BLaER1 treated with 17β-estradiol and CSF1 and Interleukin-3, amounts not matched to agents 10 nM and 100 nM (cell line): ENCODE data around the gene ANKS1A.
"Not testable (repeated sequence)": the region's sequence is repeated elsewhere in the genome, so short reads cannot be mapped to it uniquely, and the experiment has no call there.

Source experiments
- H3K27ac ChIP-seq, 11 experiments: shearing (Covaris generic); formaldehyde crosslinking; 2 replicates each; pipeline ENCODE4 v1.8.1; 2022
- H3K27me3 ChIP-seq, 11 experiments: shearing (Covaris generic); formaldehyde crosslinking; 2 replicates each; pipeline ENCODE4 v1.8.1; 2022
- H3K36me3 ChIP-seq, 11 experiments: shearing (Covaris generic); formaldehyde crosslinking; 2 replicates each; pipeline ENCODE4 v1.8.1; 2022
- H3K4me1 ChIP-seq, 10 experiments: shearing (Covaris generic); formaldehyde crosslinking; 2 replicates each; pipeline ENCODE4 v1.8.1; 2022
- H3K4me2 ChIP-seq, 11 experiments: shearing (Covaris generic); formaldehyde crosslinking; 2 replicates each; pipeline ENCODE4 v1.8.1; 2022
- H3K4me3 ChIP-seq, 10 experiments: shearing (Covaris generic); formaldehyde crosslinking; 2 replicates each; pipeline ENCODE4 v1.8.1; 2022
- H3K9ac ChIP-seq, 11 experiments: shearing (Covaris generic); formaldehyde crosslinking; 2 replicates each; pipeline ENCODE4 v1.8.1; 2022
- H3K9me3 ChIP-seq, 11 experiments: shearing (Covaris generic); formaldehyde crosslinking; replicated peaks in 1 of 11; 2 replicates each; pipeline ENCODE4 v1.8.1; 2022
- H4K20me1 ChIP-seq, 11 experiments: shearing (Covaris generic); formaldehyde crosslinking; 2 replicates each; pipeline ENCODE4 v1.8.1; 2022
- Cebpa-rat ChIP-seq, 11 experiments: shearing (Covaris generic); IDR thresholded peaks; 2 replicates each; pipeline ENCODE4 v1.8.1; 2022

ANKS1A gene

GRCh38 chr6:34890533-34890925 lies 1.5 kb downstream of the ANKS1A start:
- TF ChIP-seq Cebpa-rat (IDR thresholded peaks at IDR 0.05), result no peak
- peaks cover 0 to 49% (median 18%) of the 10 kb centered on the region in 11 experiments; a peak in 12 of 22 replicates for H4K20me1 ChIP-seq
- peak overlapping the region; percentile 87 to 99 (median 97) for H3K4me2 ChIP-seq
- H3K9me3 ChIP-seq, result no peaks in the 10 kb centered on the region
- H3K4me3 ChIP-seq, result peak overlapping the region; percentile 75 to 100 (median 96)
- peak overlapping the region; percentile 82 to 94 (median 89) for H3K9ac ChIP-seq
- peaks cover 0 to 7% (median 4%) of the 10 kb centered on the region in 11 experiments; a peak in 7 of 22 replicates for H3K36me3 ChIP-seq
- no peaks in the 10 kb centered on the region for H3K27me3 ChIP-seq
- peaks cover 48 to 65% (median 58%) of the 10 kb centered on the region in 10 experiments for H3K4me1 ChIP-seq
- peak overlapping the region; percentile 67 to 90 (median 84); a peak in 17 of 22 replicates for H3K27ac ChIP-seq

- no peaks in the 10 kb centered on the region for H3K27me3 ChIP-seq
- H3K4me2 ChIP-seq, result peak overlapping the region; percentile 87 to 99 (median 97)
- peaks cover 0 to 7% (median 0%) of the 10 kb centered on the region in 11 experiments; a peak in 3 of 22 replicates for H3K36me3 ChIP-seq
- peak overlapping the region in 1 of 11 experiments; percentile 84; a peak in 1 of 22 replicates for H3K27ac ChIP-seq
- peaks cover 40 to 64% (median 50%) of the 10 kb centered on the region in 10 experiments for H3K4me1 ChIP-seq
- peaks cover 3 to 56% (median 18%) of the 10 kb centered on the region in 11 experiments; a peak in 11 of 22 replicates for H4K20me1 ChIP-seq
- peak overlapping the region in 6 of 10 experiments; percentile 92 to 100 (median 96); a peak in 11 of 20 replicates for H3K4me3 ChIP-seq
- H3K9ac ChIP-seq, result peak overlapping the region in 6 of 11 experiments; percentile 10 to 92 (median 86); a peak in 5 of 22 replicates
- no peak for TF ChIP-seq Cebpa-rat (IDR thresholded peaks at IDR 0.05)
- no peaks in the 10 kb centered on the region for H3K9me3 ChIP-seq
Measured at GRCh38 chr6:34891296-34891695, 2.2 kb downstream of the ANKS1A start.

GRCh38 chr6:34894693-34895092 lies 5.6 kb downstream of the ANKS1A start:
- peak overlapping the region in 1 of 11 experiments; percentile 7; a peak in 2 of 22 replicates for H3K9ac ChIP-seq
- peaks cover 0 to 8% (median 0%) of the 10 kb centered on the region in 11 experiments; a peak in 3 of 22 replicates for H3K36me3 ChIP-seq
- H3K4me3 ChIP-seq, result no peak overlapping the region
- H3K9me3 ChIP-seq, result no peaks in the 10 kb centered on the region
- H3K4me2 ChIP-seq, result peak overlapping the region; percentile 13 to 58 (median 30); a peak in 18 of 22 replicates
- H3K27me3 ChIP-seq, result no peaks in the 10 kb centered on the region
- H4K20me1 ChIP-seq, result peaks cover 3 to 90% (median 18%) of the 10 kb centered on the region in 11 experiments; a peak in 12 of 22 replicates
- H3K27ac ChIP-seq, result no peak overlapping the region
- H3K4me1 ChIP-seq, result peaks cover 38 to 78% (median 47%) of the 10 kb centered on the region in 10 experiments
- TF ChIP-seq Cebpa-rat (IDR thresholded peaks at IDR 0.05), result no peak

GRCh38 chr6:34897130-34897529 lies 8.1 kb downstream of the ANKS1A start:
- Histone ChIP-seq H3K36me3 (peaks cover 0 to 19% (median 0%) of the 10 kb centered on the region in 11 experiments; a peak in 3 of 22 replicates), H3K27ac (no peak overlapping the region), H3K27me3 (no peaks in the 10 kb centered on the region), H4K20me1 (peaks cover under 1 to 100% (median 14%) of the 10 kb centered on the region in 11 experiments; a peak in 11 of 22 replicates), H3K9ac (peak overlapping the region in 1 of 11 experiments; percentile 23; a peak in 1 of 22 replicates), H3K4me3 (no peak overlapping the region), H3K4me1 (peaks cover 17 to 84% (median 27%) of the 10 kb centered on the region in 10 experiments), H3K4me2 (peak overlapping the region in 6 of 11 experiments; percentile 10 to 69 (median 19); a peak in 8 of 22 replicates), H3K9me3 (no peaks in the 10 kb centered on the region)
- no peak for TF ChIP-seq Cebpa-rat (IDR thresholded peaks at IDR 0.05)

GRCh38 chr6:34897716-34898115 lies 8.7 kb downstream of the ANKS1A start:
- H3K9me3 ChIP-seq, result no peaks in the 10 kb centered on the region
- H3K4me3 ChIP-seq, result no peak overlapping the region
- no peak overlapping the region for H3K27ac ChIP-seq
- H3K4me2 ChIP-seq, result peak overlapping the region in 2 of 11 experiments; percentile 36 to 69; a peak in 4 of 22 replicates
- H4K20me1 ChIP-seq, result peaks cover 0 to 100% (median 13%) of the 10 kb centered on the region in 11 experiments; a peak in 11 of 22 replicates
- no peaks in the 10 kb centered on the region for H3K27me3 ChIP-seq
- no peak for TF ChIP-seq Cebpa-rat (IDR thresholded peaks at IDR 0.05)
- H3K9ac ChIP-seq, result no peak overlapping the region
- H3K36me3 ChIP-seq, result peaks cover 0 to 24% (median 0%) of the 10 kb centered on the region in 11 experiments; a peak in 4 of 22 replicates
- H3K4me1 ChIP-seq, result peaks cover 11 to 78% (median 24%) of the 10 kb centered on the region in 10 experiments

- not testable (repeated sequence) for H3K27me3 ChIP-seq, H3K27ac ChIP-seq, H3K9ac ChIP-seq, H3K4me3 ChIP-seq, H3K9me3 ChIP-seq
- Histone ChIP-seq H3K4me1 (peaks cover 6 to 61% (median 14%) of the 10 kb centered on the region in 10 experiments; a peak in 18 of 20 replicates), H3K36me3 (peaks cover 0 to 45% (median 5%) of the 10 kb centered on the region in 11 experiments; a peak in 7 of 22 replicates), H3K4me2 (0 out of 22 replicates have a peak overlapping the region, but pooled peaks of 1 of the 11 experiments have one; percentile 8), H4K20me1 (peaks cover 0 to 99% (median 6%) of the 10 kb centered on the region in 11 experiments; a peak in 10 of 22 replicates)
Measured at GRCh38 chr6:34899748-34900147, 10.7 kb downstream of the ANKS1A start.

- TF ChIP-seq Cebpa-rat (IDR thresholded peaks at IDR 0.05), result no peak
- Histone ChIP-seq H3K36me3 (peaks cover 0 to 52% (median 5%) of the 10 kb centered on the region in 11 experiments; a peak in 7 of 22 replicates), H3K27me3 (no peaks in the 10 kb centered on the region), H4K20me1 (peaks cover 0 to 99% (median 6%) of the 10 kb centered on the region in 11 experiments; a peak in 10 of 22 replicates), H3K9ac (no peak overlapping the region), H3K27ac (no peak overlapping the region), H3K9me3 (no peaks in the 10 kb centered on the region; a peak in 1 of 22 replicates), H3K4me3 (no peak overlapping the region), H3K4me1 (peaks cover 5 to 61% (median 9%) of the 10 kb centered on the region in 10 experiments; a peak in 13 of 20 replicates), H3K4me2 (peak overlapping the region in 2 of 11 experiments; percentile 21 to 45; a peak in 3 of 22 replicates)
Measured at GRCh38 chr6:34900321-34901031, 11.4 kb downstream of the ANKS1A start.

GRCh38 chr6:34901930-34902329 lies 12.9 kb downstream of the ANKS1A start:
- Histone ChIP-seq H3K4me1 (peaks cover 4 to 60% (median 5%) of the 10 kb centered on the region in 10 experiments; a peak in 13 of 20 replicates), H3K9me3 (no peaks in the 10 kb centered on the region; a peak in 1 of 22 replicates), H3K27me3 (no peaks in the 10 kb centered on the region), H3K4me2 (no peak overlapping the region), H3K27ac (no peak overlapping the region), H4K20me1 (peaks cover 0 to 99% (median 9%) of the 10 kb centered on the region in 11 experiments; a peak in 9 of 22 replicates), H3K9ac (no peak overlapping the region), H3K4me3 (no peak overlapping the region), H3K36me3 (peaks cover 0 to 54% (median 3%) of the 10 kb centered on the region in 11 experiments; a peak in 6 of 22 replicates)
- no peak for TF ChIP-seq Cebpa-rat (IDR thresholded peaks at IDR 0.05)
